Activated CD8-positive, alpha-beta T cell treated with anti-CD3 and anti-CD28 coated beads, Interleukin-2, amount 10 ng/mL, durations not matched to agents 7 days and 5 days (primary cell): ENCODE results near the gene C5AR1. TPM values are rescaled to one million over a fixed set of nuclear protein-coding genes. Genes with fewer than 3 reads are reported as not detected.
"Not testable (repeated sequence)": the region's sequence is repeated elsewhere in the genome, so short reads cannot be mapped to it uniquely, and the experiment has no call there.

Experiments
- ATAC-seq: fragments of 150-1000 bp; cut with Tn5 transposase; one replicate; pipeline ENCODE4 v1.10.0; 2021; ENCODE audit warnings: moderate library complexity
- CTCF ChIA-PET: fragments of 350-600 bp; sonication (Branson Sonifier 250); formaldehyde crosslinking; loops from one replicate; lab custom pipeline; 2021; ENCODE audit warnings: antibody characterized with exemption; lab: Charles Lee
- POLR2A ChIA-PET: fragments of 350-600 bp; sonication (Branson Sonifier 250); formaldehyde crosslinking; loops from one replicate; lab custom pipeline; 2021; ENCODE audit warnings: antibody characterized with exemption; lab: Charles Lee
- DNase-seq: peaks from one replicate; pipeline ENCODE4 v3.0.0-alpha.2; 2020
- H3K27ac Mint-ChIP-seq: one replicate; pipeline ENCODE4 v1.8.0; 2021; ENCODE audit warnings: mild to moderate bottlenecking, mixed read lengths
- H3K27me3 Mint-ChIP-seq: one replicate; pipeline ENCODE4 v1.8.0; 2021; ENCODE audit warnings: low read depth, mixed read lengths
- H3K36me3 Mint-ChIP-seq: one replicate; pipeline ENCODE4 v1.8.0; 2021; ENCODE audit warnings: low read depth, mixed read lengths
- H3K4me1 Mint-ChIP-seq: one replicate; pipeline ENCODE4 v1.8.0; 2021; ENCODE audit warnings: low read depth, mixed read lengths
- H3K4me3 Mint-ChIP-seq: one replicate; pipeline ENCODE4 v1.8.0; 2021; ENCODE audit warnings: mild to moderate bottlenecking, mixed read lengths
- H3K9me3 Mint-ChIP-seq: one replicate; pipeline ENCODE4 v1.8.0; 2022; ENCODE audit warnings: mixed read lengths; ENCODE audit not compliant: insufficient read depth
- total RNA-seq, 2 experiments: library from RNA; stranded (reverse); gene quantifications; one replicate each; pipeline ENCODE4 v1.2.3, GENCODE V29; 2021

C5AR1 gene
- total RNA-seq, 2 experiments from 2014 or later, result 1.0 to 1.8 TPM

- H3K4me1 Mint-ChIP-seq, result peaks cover 22% of the 10 kb centered on the region
- CTCF ChIA-PET, result interaction anchor here (1.3 kb wide), 1 partner anchor 91 kb away, joined by 4 read pairs; no protein-coding TSS in a partner anchor
These were observed 8.8 kb upstream of the C5AR1 start for GRCh38 chr19:47300867-47301266.

GRCh38 chr19:47302249-47302648 lies 7.4 kb upstream of the C5AR1 start:
- Mint-ChIP-seq H3K4me1 (peaks cover 18% of the 10 kb centered on the region), H3K4me3 (no peak overlapping the region), H3K9me3 (no peaks in the 10 kb centered on the region), H3K36me3 (no peaks in the 10 kb centered on the region), H3K27ac (no peak overlapping the region), H3K27me3 (no peaks in the 10 kb centered on the region)
- ATAC-seq, result no peak
- POLR2A ChIA-PET, result interaction anchor here (0.7 kb wide), 1 partner anchor 15 kb away, joined by 3 read pairs; no protein-coding TSS in a partner anchor
- DNase-seq, result no peak
- CTCF ChIA-PET, result interaction anchor here (1.3 kb wide), 1 partner anchor 90 kb away, joined by 4 read pairs; no protein-coding TSS in a partner anchor

More at GRCh38 chr19:47300867-47301266, 8.8 kb upstream of the C5AR1 start:
- H3K9me3 Mint-ChIP-seq, DNase-seq, H3K36me3 Mint-ChIP-seq, H3K4me3 Mint-ChIP-seq, H3K27me3 Mint-ChIP-seq, POLR2A ChIA-PET, H3K27ac Mint-ChIP-seq, ATAC-seq: not testable (repeated sequence)

GRCh38 chr19:47303966-47304365 lies 5.7 kb upstream of the C5AR1 start:
- no peaks in the 10 kb centered on the region for H3K27me3 Mint-ChIP-seq
- H3K4me3 Mint-ChIP-seq, result no peak overlapping the region
- DNase-seq (no peak), ATAC-seq (no peak)
- ChIA-PET POLR2A (no interaction called here), CTCF (interaction anchor here (1.1 to 1.5 kb wide), 2 partner anchors 8 to 125 kb away, joined by 5 to 7 read pairs; no protein-coding TSS in a partner anchor)
- H3K27ac Mint-ChIP-seq, result no peak overlapping the region
- no peaks in the 10 kb centered on the region for H3K9me3 Mint-ChIP-seq
- peaks cover 18% of the 10 kb centered on the region for H3K4me1 Mint-ChIP-seq
- no peaks in the 10 kb centered on the region for H3K36me3 Mint-ChIP-seq

- ATAC-seq (no peak), DNase-seq (peak; percentile 55)
- no peaks in the 10 kb centered on the region for H3K9me3 Mint-ChIP-seq
- no peak overlapping the region for H3K4me3 Mint-ChIP-seq
- H3K27me3 Mint-ChIP-seq, result no peaks in the 10 kb centered on the region
- CTCF ChIA-PET, result interaction anchor here (0.7 to 1.9 kb wide), 10 partner anchors 9 to 123 kb away, joined by 3 to 11 read pairs (median 4); partner anchors contain the start of gene DHX34
- POLR2A ChIA-PET, result no interaction called here
- peaks cover 12% of the 10 kb centered on the region for H3K4me1 Mint-ChIP-seq
- H3K27ac Mint-ChIP-seq, result no peak overlapping the region
- no peaks in the 10 kb centered on the region for H3K36me3 Mint-ChIP-seq
These were observed 4.3 kb upstream of the C5AR1 start for GRCh38 chr19:47305309-47305751.

GRCh38 chr19:47306303-47306702 lies 3.4 kb upstream of the C5AR1 start:
- peaks cover 9% of the 10 kb centered on the region for H3K4me1 Mint-ChIP-seq
- no peak overlapping the region for H3K27ac Mint-ChIP-seq
- no peaks in the 10 kb centered on the region for H3K36me3 Mint-ChIP-seq
- ChIA-PET POLR2A (no interaction called here), CTCF (interaction anchor here (0.7 to 1.9 kb wide), 7 partner anchors 10 to 175 kb away, joined by 3 to 11 read pairs (median 4); partner anchors contain the start of gene DHX34)
- H3K9me3 Mint-ChIP-seq, result no peaks in the 10 kb centered on the region
- DNase-seq, result no peak
- H3K4me3 Mint-ChIP-seq, result no peak overlapping the region
- no peaks in the 10 kb centered on the region for H3K27me3 Mint-ChIP-seq
- no peak for ATAC-seq

GRCh38 chr19:47309038-47309437 lies 623 bp upstream of the C5AR1 start:
- Mint-ChIP-seq H3K27ac (no peak overlapping the region), H3K4me3 (no peak overlapping the region), H3K9me3 (no peaks in the 10 kb centered on the region), H3K36me3 (no peaks in the 10 kb centered on the region), H3K27me3 (peaks cover 3% of the 10 kb centered on the region), H3K4me1 (peaks cover 6% of the 10 kb centered on the region)
- ATAC-seq (no peak), DNase-seq (no peak)
- ChIA-PET POLR2A (no interaction called here), CTCF (interaction anchor here (0.6 to 2.0 kb wide), 4 partner anchors 9 to 82 kb away, joined by 3 to 8 read pairs (median 3); partner anchors contain the start of gene DHX34)

- DNase-seq (no peak), ATAC-seq (no peak)
- Mint-ChIP-seq H3K4me3 (no peak overlapping the region), H3K27me3 (peaks cover 3% of the 10 kb centered on the region), H3K9me3 (no peaks in the 10 kb centered on the region), H3K36me3 (no peaks in the 10 kb centered on the region), H3K4me1 (peaks cover 1% of the 10 kb centered on the region), H3K27ac (no peak overlapping the region)
- CTCF ChIA-PET, result no interaction called here
- POLR2A ChIA-PET, result no interaction called here
These were observed 662 bp downstream of the C5AR1 start for GRCh38 chr19:47310323-47310722.

- no peaks in the 10 kb centered on the region for H3K36me3 Mint-ChIP-seq
- H3K4me1 Mint-ChIP-seq, result no peaks in the 10 kb centered on the region
- CTCF ChIA-PET, result no interaction called here
- ATAC-seq (no peak), DNase-seq (no peak)
- peaks cover 4% of the 10 kb centered on the region for H3K27me3 Mint-ChIP-seq
- POLR2A ChIA-PET, result no interaction called here
- H3K9me3 Mint-ChIP-seq, result no peaks in the 10 kb centered on the region
- H3K27ac Mint-ChIP-seq, result no peak overlapping the region
- no peak overlapping the region for H3K4me3 Mint-ChIP-seq
These were observed 1.2 kb downstream of the C5AR1 start for GRCh38 chr19:47310819-47311218.

GRCh38 chr19:47312366-47313006 lies 2.8 kb downstream of the C5AR1 start:
- DNase-seq, result no peak
- no peak for ATAC-seq
- Mint-ChIP-seq H3K4me1 (no peaks in the 10 kb centered on the region), H3K27ac (no peak overlapping the region), H3K27me3 (peaks cover 7% of the 10 kb centered on the region), H3K4me3 (no peak overlapping the region), H3K9me3 (no peaks in the 10 kb centered on the region), H3K36me3 (no peaks in the 10 kb centered on the region)
- ChIA-PET POLR2A (no interaction called here), CTCF (no interaction called here)

GRCh38 chr19:47313754-47314295 lies 4.2 kb downstream of the C5AR1 start:
- no peak for ATAC-seq
- ChIA-PET CTCF (no interaction called here), POLR2A (no interaction called here)
- Mint-ChIP-seq H3K4me1 (no peaks in the 10 kb centered on the region), H3K9me3 (no peaks in the 10 kb centered on the region), H3K27me3 (peaks cover 7% of the 10 kb centered on the region), H3K36me3 (no peaks in the 10 kb centered on the region), H3K4me3 (no peak overlapping the region), H3K27ac (no peak overlapping the region)
- DNase-seq, result no peak

- ChIA-PET POLR2A (interaction anchor here (0.6 kb wide), 1 partner anchor 115 kb away, joined by 3 read pairs; no protein-coding TSS in a partner anchor), CTCF (interaction anchor here (2.3 kb wide), 1 partner anchor 34 kb away, joined by 10 read pairs; the partner anchor contains the start of gene DHX34)
- Mint-ChIP-seq H3K27ac (no peak overlapping the region), H3K4me3 (no peak overlapping the region), H3K27me3 (peaks cover 7% of the 10 kb centered on the region), H3K4me1 (no peaks in the 10 kb centered on the region), H3K36me3 (no peaks in the 10 kb centered on the region), H3K9me3 (no peaks in the 10 kb centered on the region)
- no peak for ATAC-seq
- no peak for DNase-seq
These were observed 5.6 kb downstream of the C5AR1 start for GRCh38 chr19:47315125-47315821.
